GM12878 (cell line): ENCODE results near the gene RAD9A. TPM values are rescaled to one million over a fixed set of nuclear protein-coding genes. Genes with fewer than 3 reads are reported as not detected.
A peak's percentile ranks its signal among the peaks of the same experiment; 100 is the strongest.

ENCODE experiments used
- BRCA1 ChIP-seq: IDR thresholded peaks from 2 replicates; pipeline ENCODE4 v1.6.1; 2011; ENCODE audit warnings: low read depth, low read length, improper control_type of control experiment
- CBX5 ChIP-seq: sonication (generic); IDR thresholded peaks from 2 replicates; pipeline ENCODE4 v1.6.1; 2016; ENCODE audit warnings: low read depth, moderate library complexity, mild to moderate bottlenecking, inconsistent platforms
- CREB1 ChIP-seq: IDR thresholded peaks from 2 replicates; pipeline ENCODE4 v1.6.1; 2012; ENCODE audit warnings: low read depth, mild to moderate bottlenecking, inconsistent platforms
- FOXM1 ChIP-seq: IDR thresholded peaks from 2 replicates; pipeline ENCODE4 v1.6.1; 2012; ENCODE audit warnings: low read depth, mild to moderate bottlenecking, inconsistent platforms, low read length, moderate library complexity
- GATAD2B ChIP-seq: fragments of 450-650 bp; conservative IDR thresholded peaks from 2 replicates; pipeline ENCODE4 v1.6.1; 2017; ENCODE audit warnings: low read depth, mild to moderate bottlenecking, moderate library complexity
- HCFC1 ChIP-seq: fragments of 150-350 bp; IDR thresholded peaks from 2 replicates; pipeline ENCODE4 v1.6.1; 2014; ENCODE audit warnings: low read length
- HDAC6 ChIP-seq: fragments of 200-600 bp; sonication (generic); IDR thresholded peaks from one replicate; pipeline ENCODE4 v1.8.0; 2017; ENCODE audit warnings: antibody characterized with exemption; ENCODE audit not compliant: unreplicated experiment
- IKZF1 ChIP-seq: fragments of 450-650 bp; conservative IDR thresholded peaks from 2 replicates; pipeline ENCODE4 v1.6.1; 2017; ENCODE audit warnings: antibody characterized with exemption, mild to moderate bottlenecking
- MTA2 ChIP-seq: fragments of 450-650 bp; IDR thresholded peaks from 2 replicates; pipeline ENCODE4 v1.6.1; 2016; ENCODE audit warnings: low read depth, mild to moderate bottlenecking, moderate library complexity
- NFYB ChIP-seq: IDR thresholded peaks from 2 replicates; pipeline ENCODE4 v1.6.1; 2011; ENCODE audit warnings: low read depth, mild to moderate bottlenecking, low read length, improper control_type of control experiment, moderate library complexity; ENCODE audit not compliant: insufficient read depth
- NR2C1 ChIP-seq: fragments of 450-650 bp; IDR thresholded peaks from 2 replicates; pipeline ENCODE4 v1.6.1; 2017; ENCODE audit warnings: antibody characterized with exemption, mild to moderate bottlenecking, moderate library complexity
- POLR2A ChIP-seq: IDR thresholded peaks from 2 replicates; pipeline ENCODE4 v1.6.1; 2011; ENCODE audit warnings: low read depth, mild to moderate bottlenecking, low read length
- PRDM15 ChIP-seq: fragments of 450-650 bp; formaldehyde crosslinking; IDR thresholded peaks from 2 replicates; pipeline ENCODE4 v1.4.0; 2020; ENCODE audit warnings: mild to moderate bottlenecking, moderate library complexity
- RBBP5 ChIP-seq: fragments of 200-600 bp; sonication (generic); conservative IDR thresholded peaks from 2 replicates; pipeline ENCODE4 v1.6.1; 2016
- SIN3A ChIP-seq: IDR thresholded peaks from 2 replicates; pipeline ENCODE4 v1.6.1; 2012; ENCODE audit warnings: low read depth, low read length, improper control_type of control experiment
- SIX5 ChIP-seq: IDR thresholded peaks from 2 replicates; pipeline ENCODE4 v1.6.1; 2011; ENCODE audit warnings: mild to moderate bottlenecking, low read depth, low read length, moderate library complexity; ENCODE audit not compliant: severe bottlenecking
- SRF ChIP-seq, 2 experiments: IDR thresholded peaks; 2 replicates each; pipeline ENCODE4 v1.6.1; 2011; ENCODE audit warnings: low read depth in 2 of 2, low read length in 2 of 2, mild to moderate bottlenecking in 1 of 2, moderate library complexity in 1 of 2
- TAF1 ChIP-seq: IDR thresholded peaks from 2 replicates; pipeline ENCODE4 v1.6.1; 2011; ENCODE audit warnings: mild to moderate bottlenecking, low read depth, low read length, borderline replicate concordance
- YY1 ChIP-seq: IDR thresholded peaks from 2 replicates; pipeline ENCODE4 v1.6.1; 2011; ENCODE audit warnings: low read depth, mild to moderate bottlenecking, low read length
- ZBED1 ChIP-seq: IDR thresholded peaks from 2 replicates; pipeline ENCODE4 v1.6.1; 2016; ENCODE audit warnings: borderline replicate concordance
- ZBTB4 ChIP-seq: fragments of 450-650 bp; formaldehyde crosslinking; IDR thresholded peaks from 2 replicates; pipeline ENCODE4 v1.4.0; 2022; ENCODE audit warnings: mild to moderate bottlenecking, moderate library complexity
- ZNF217 ChIP-seq: fragments of 450-650 bp; IDR thresholded peaks from 2 replicates; pipeline ENCODE4 v1.6.1; 2017; ENCODE audit warnings: antibody characterized with exemption, mild to moderate bottlenecking
- ZNF24 ChIP-seq: fragments of 450-650 bp; IDR thresholded peaks from 2 replicates; pipeline ENCODE4 v1.6.1; 2017; ENCODE audit warnings: antibody characterized with exemption, mild to moderate bottlenecking
- ZNF622 ChIP-seq: fragments of 450-650 bp; IDR thresholded peaks from 2 replicates; pipeline ENCODE4 v1.6.1; 2017; ENCODE audit warnings: mild to moderate bottlenecking, inconsistent platforms
- polyA plus RNA-seq, 11 experiments: library from polyadenylated mRNA; depleted of rRNA in 4 of 11; unstranded in 6 of 11; stranded (reverse) in 5 of 11; fragments of >200 nt; fragmentation: Nextera tagmentation in 4 of 11; fragmentation: Illumina TruSeq in 1 of 11; extraction: Ambion mirVana in 4 of 11; extraction: Trizol in 1 of 11; gene quantifications; 1 replicate in 1 of 11; 2 replicates in 10 of 11; pipeline versions ENCODE4 v1.2.1 to v1.2.3, GENCODE V29; 2011 to 2016; ENCODE audit warnings: inconsistent platforms in 2 of 11, missing spikeins in 2 of 11, low read depth in 1 of 11
- total RNA-seq, 4 experiments: library from RNA; depleted of rRNA in 3 of 4; stranded (reverse); fragments of >200 nt in 3 of 4; fragmentation: Illumina TruSeq in 1 of 4; extraction: Trizol in 1 of 4; gene quantifications; 2 replicates each; pipeline versions ENCODE4 v1.2.1 to v1.2.3, GENCODE V29; 2013 to 2021
- TF ChIP-seq, protein P1 (sequence below): fragments of 150-350 bp; IDR thresholded peaks from 2 replicates; pipeline ENCODE4 v1.6.1; 2014; ENCODE audit warnings: mild to moderate bottlenecking, low read depth, low read length

RAD9A gene
- total and polyA plus RNA-seq, 10 of the 15 experiments (the other 5 are each of a cell fraction or from before 2014, with no cell fraction given), result 1.1 to 36.2 (median 19.8) TPM

GRCh38 chr11:67420646-67421429 is 29.1 kb downstream of the RAD9A start (continued):
- TF ChIP-seq YY1 (no peak), RBBP5 (no peak), NR2C1 (no peak), CBX5 (no peak), GATAD2B (peak; percentile 91), MTA2 (no peak), ZNF217 (peak; percentile 45; the same call in 1 of the 2 replicates), PRDM15 (CRISPR knock-in tag) (no peak), ZBTB4 (no peak), FOXM1 (no peak), SIN3A (no peak), TAF1 (no peak), IKZF1 (peak; percentile 75), POLR2A (peak; percentile 77), ZNF24 (0 out of 2 replicates have a peak, but pooled peaks have one; percentile 41), SRF (IDR thresholded peaks at IDR 0.05; ENCODE audit: low read depth in 2 of 2, low read length in 2 of 2) (no peak), SIX5 (no peak), ZBED1 (no peak), ZNF622 (no peak), HDAC6 (no peak), NFYB (no peak), CREB1 (0 out of 2 replicates have a peak, but pooled peaks have one; percentile 36), HCFC1 (no peak), BRCA1 (no peak)
- TF ChIP-seq, protein P1, sequence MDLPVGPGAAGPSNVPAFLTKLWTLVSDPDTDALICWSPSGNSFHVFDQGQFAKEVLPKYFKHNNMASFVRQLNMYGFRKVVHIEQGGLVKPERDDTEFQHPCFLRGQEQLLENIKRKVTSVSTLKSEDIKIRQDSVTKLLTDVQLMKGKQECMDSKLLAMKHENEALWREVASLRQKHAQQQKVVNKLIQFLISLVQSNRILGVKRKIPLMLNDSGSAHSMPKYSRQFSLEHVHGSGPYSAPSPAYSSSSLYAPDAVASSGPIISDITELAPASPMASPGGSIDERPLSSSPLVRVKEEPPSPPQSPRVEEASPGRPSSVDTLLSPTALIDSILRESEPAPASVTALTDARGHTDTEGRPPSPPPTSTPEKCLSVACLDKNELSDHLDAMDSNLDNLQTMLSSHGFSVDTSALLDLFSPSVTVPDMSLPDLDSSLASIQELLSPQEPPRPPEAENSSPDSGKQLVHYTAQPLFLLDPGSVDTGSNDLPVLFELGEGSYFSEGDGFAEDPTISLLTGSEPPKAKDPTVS, result no peak
